ENCODE measurements around the gene PLEKHO1.

DNA sequence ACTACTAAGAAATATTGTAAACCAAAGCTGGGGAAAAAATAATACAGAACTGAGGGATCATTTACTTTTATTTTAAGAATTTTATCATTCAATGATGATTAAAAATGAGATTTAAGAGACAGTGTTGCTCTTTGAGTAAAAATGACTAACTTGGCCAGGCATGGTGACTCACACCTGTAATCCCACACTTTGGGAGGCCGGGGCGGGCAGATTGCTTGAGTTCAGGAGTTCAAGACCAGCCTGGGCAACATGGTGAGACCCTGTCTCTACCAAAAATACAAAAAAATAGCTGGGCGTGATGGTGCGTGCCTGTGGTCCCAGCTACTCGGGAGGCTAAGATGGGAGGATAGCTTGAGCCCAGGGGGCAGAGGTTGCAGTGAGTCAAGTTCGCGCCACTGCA, 21.8 kb upstream of the PLEKHO1 start:
- TF ChIP-seq, protein P1, sequence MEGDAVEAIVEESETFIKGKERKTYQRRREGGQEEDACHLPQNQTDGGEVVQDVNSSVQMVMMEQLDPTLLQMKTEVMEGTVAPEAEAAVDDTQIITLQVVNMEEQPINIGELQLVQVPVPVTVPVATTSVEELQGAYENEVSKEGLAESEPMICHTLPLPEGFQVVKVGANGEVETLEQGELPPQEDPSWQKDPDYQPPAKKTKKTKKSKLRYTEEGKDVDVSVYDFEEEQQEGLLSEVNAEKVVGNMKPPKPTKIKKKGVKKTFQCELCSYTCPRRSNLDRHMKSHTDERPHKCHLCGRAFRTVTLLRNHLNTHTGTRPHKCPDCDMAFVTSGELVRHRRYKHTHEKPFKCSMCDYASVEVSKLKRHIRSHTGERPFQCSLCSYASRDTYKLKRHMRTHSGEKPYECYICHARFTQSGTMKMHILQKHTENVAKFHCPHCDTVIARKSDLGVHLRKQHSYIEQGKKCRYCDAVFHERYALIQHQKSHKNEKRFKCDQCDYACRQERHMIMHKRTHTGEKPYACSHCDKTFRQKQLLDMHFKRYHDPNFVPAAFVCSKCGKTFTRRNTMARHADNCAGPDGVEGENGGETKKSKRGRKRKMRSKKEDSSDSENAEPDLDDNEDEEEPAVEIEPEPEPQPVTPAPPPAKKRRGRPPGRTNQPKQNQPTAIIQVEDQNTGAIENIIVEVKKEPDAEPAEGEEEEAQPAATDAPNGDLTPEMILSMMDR (IDR thresholded peaks at IDR 0.05; ENCODE audit: low read depth, low read length): no peak
- TF ChIP-seq POLR2A (IDR thresholded peaks at IDR 0.05; ENCODE audit: extremely low read depth, insufficient read length): no peak
- TF ChIP-seq MYC (IDR thresholded peaks at IDR 0.05; ENCODE audit: low read depth, low read length): no peak
